Psoas muscle (tissue), 8 donors: Measurements from ENCODE around the gene VAV3. TPM values are rescaled to one million over a fixed set of nuclear protein-coding genes. Genes with fewer than 3 reads are reported as not detected.
"Not testable (repeated sequence)": the region's sequence is repeated elsewhere in the genome, so short reads cannot be mapped to it uniquely, and the experiment has no call there.

Experiments
- ATAC-seq, 4 donors: fragments of 200-7000 bp; cut with Tn5 transposase; one replicate each; pipeline ENCODE4 v1.9.1; 2020; ENCODE audit warnings: moderate library complexity in 3 of 4, mild to moderate bottlenecking in 2 of 4
- DNase-seq, 2 donors: peaks; one replicate each; pipeline ENCODE4 v3.0.0-alpha.2; 2020
- H3K27ac ChIP-seq: fragments of 200-600 bp; one replicate; pipeline ENCODE4 v1.8.0; 2022
- H3K27me3 ChIP-seq, 3 donors: fragments of 200-600 bp in 1 of 3; one replicate each; pipeline versions ENCODE4 v1.6.1 to v1.8.0; 2013 to 2022; ENCODE audit warnings: low read length in 2 of 3, mild to moderate bottlenecking in 2 of 3, moderate library complexity in 1 of 3; ENCODE audit not compliant: insufficient read depth in 3 of 3
- H3K36me3 ChIP-seq, 2 donors: fragments of 200-600 bp in 1 of 2; one replicate each; pipeline versions ENCODE4 v1.6.1 to v1.8.0; 2013 to 2022; ENCODE audit warnings: low read depth in 1 of 2, mild to moderate bottlenecking in 1 of 2, moderate library complexity in 1 of 2; ENCODE audit not compliant: insufficient read depth in 1 of 2
- H3K4me1 ChIP-seq: fragments of 200-600 bp; one replicate; pipeline ENCODE4 v1.8.0; 2022
- H3K4me3 ChIP-seq: fragments of 200-600 bp; one replicate; pipeline ENCODE4 v1.8.0; 2022; ENCODE audit warnings: mild to moderate bottlenecking
- H3K9me3 ChIP-seq: fragments of 200-600 bp; one replicate; pipeline ENCODE4 v1.8.0; 2022
- WGBS, 3 donors: extraction: QIAGEN DNeasy Blood & Tissue Kit; methylation state at CpG; one replicate each; pipeline versions ENCODE4 v1.1.6 to v1.1.7; 2013; 5-methylcytosine and 5-hydroxymethylcytosine counted together
- intact Hi-C, 2 donors: fragments of 100-400 bp; cut with DNase I; formaldehyde crosslinking; loops; one replicate each; pipeline versions ENCODE4 v1.11.0 to v1.14.2; 2022
- polyA plus RNA-seq, 3 donors: library from polyadenylated mRNA; stranded (reverse); fragments of 200-250 nt; gene quantifications; one replicate each; pipeline ENCODE4 v1.2.3, GENCODE V29; 2013
- total RNA-seq, 4 donors: library from RNA; stranded (reverse); fragmentation: NEBNext Ultra II Directional in 2 of 4; extraction: Animal tissue kit (Norgen Biotek cat#: 25700) in 2 of 4; gene quantifications; one replicate each; pipeline versions ENCODE4 v1.2.1 to v1.2.4, GENCODE V29; 2021 to 2023
- TF ChIP-seq, protein P1 (sequence below): fragments of 200-600 bp; IDR thresholded peaks from one replicate; pipeline ENCODE4 v1.8.0; 2022; ENCODE audit warnings: antibody characterized with exemption
- donor health status: healthy with polysubstance abuse.
- donor health status: DM: no; HTN: no; CAD: no; lungs with moderate emphysema.
- donor health status: Bipolar disorder and iron deficiency.
- donor health status: healthy.
- donor health status: DM: yes; HTN: yes; CAD: no.
- donor health status: DM: no; HTN: no; CAD: no.
- donor health status: DM: no; HTN: no; CAD: no.
- donor health status: DM: yes; HTN: yes; CAD: no.

Gene VAV3
- total and polyA plus RNA-seq, 7 donors: 0.28 to 1.7 (median 0.72) TPM

DNA sequence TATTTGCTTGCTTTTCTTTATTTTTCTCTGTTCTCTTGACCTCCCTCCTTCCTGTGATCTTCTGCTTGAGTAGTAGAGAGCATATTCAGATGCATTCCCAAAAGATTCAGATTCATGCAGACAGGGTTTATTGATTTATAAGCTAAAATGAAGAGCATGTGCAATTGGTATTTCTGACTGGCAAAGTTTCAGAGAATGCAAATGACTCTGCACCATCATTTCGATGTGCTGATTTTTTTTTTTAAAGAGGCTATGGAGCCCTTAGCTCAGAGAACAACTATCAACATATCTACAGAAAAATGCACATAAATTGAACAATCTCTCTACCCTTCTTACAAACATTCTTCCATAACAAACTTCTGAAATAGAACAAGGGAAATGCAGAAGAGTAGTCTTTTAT lies 312.0 kb downstream of the VAV3 start:
- 49 to 58% (median 50%) methylated on average over 1 of the region's 1 CpG for WGBS, 3 donors
- H3K27me3 ChIP-seq: no peaks in the 10 kb centered on the region
- H3K4me1 ChIP-seq: no peaks in the 10 kb centered on the region
- H3K4me3 ChIP-seq: no peak overlapping the region
- DNase-seq (no peak), ATAC-seq (no peak)
- H3K9me3 ChIP-seq: no peaks in the 10 kb centered on the region
- TF ChIP-seq, protein P1, sequence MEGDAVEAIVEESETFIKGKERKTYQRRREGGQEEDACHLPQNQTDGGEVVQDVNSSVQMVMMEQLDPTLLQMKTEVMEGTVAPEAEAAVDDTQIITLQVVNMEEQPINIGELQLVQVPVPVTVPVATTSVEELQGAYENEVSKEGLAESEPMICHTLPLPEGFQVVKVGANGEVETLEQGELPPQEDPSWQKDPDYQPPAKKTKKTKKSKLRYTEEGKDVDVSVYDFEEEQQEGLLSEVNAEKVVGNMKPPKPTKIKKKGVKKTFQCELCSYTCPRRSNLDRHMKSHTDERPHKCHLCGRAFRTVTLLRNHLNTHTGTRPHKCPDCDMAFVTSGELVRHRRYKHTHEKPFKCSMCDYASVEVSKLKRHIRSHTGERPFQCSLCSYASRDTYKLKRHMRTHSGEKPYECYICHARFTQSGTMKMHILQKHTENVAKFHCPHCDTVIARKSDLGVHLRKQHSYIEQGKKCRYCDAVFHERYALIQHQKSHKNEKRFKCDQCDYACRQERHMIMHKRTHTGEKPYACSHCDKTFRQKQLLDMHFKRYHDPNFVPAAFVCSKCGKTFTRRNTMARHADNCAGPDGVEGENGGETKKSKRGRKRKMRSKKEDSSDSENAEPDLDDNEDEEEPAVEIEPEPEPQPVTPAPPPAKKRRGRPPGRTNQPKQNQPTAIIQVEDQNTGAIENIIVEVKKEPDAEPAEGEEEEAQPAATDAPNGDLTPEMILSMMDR: no peak
- intact Hi-C loops: no loop called here
- no peaks in the 10 kb centered on the region for H3K36me3 ChIP-seq
- H3K27ac ChIP-seq: no peak overlapping the region

DNA sequence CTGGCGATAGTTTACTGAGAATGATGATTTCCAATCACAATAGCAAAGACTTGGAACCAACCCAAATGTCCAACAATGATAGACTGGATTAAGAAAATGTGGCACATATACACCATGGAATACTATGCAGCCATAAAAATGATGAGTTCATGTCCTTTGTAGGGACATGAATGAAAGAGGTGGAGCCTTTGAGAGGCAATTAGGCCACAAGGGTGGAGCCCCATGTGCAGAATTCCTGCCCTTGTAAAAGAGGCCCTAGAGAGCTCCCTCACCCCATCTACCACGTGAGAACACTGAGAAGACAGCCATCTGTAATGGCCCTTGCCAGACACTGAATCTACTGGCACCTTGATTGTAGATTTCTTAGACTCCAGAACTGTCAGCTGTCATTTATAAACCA lies 314.2 kb downstream of the VAV3 start:
- H3K4me3 ChIP-seq, H3K4me1 ChIP-seq, H3K9me3 ChIP-seq, H3K27me3 ChIP-seq, DNase-seq, intact Hi-C loops, H3K36me3 ChIP-seq, ATAC-seq, H3K27ac ChIP-seq: not testable (repeated sequence)
- 93 to 95% (median 95%) methylated on average over 2 of the region's 2 CpGs for WGBS, 3 donors

DNA sequence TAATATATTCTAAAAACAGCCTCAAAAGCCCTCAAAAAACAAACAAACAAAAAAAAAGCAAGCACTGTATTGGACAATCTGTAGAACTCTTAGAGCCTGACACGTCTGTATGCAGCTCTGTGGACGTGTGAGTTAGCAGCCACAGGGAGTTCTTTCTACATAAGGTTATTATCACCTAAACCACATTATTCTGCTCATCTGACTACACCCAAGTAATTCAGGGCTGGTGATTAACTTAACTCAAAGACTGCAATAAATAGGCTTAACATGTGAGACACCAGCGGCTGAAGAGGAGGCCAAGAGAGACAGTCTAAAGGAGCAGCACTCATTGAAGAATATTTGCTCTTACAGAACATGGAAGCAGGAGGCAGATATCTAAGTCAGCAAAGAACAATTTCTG lies 316.0 kb downstream of the VAV3 start:
- Histone ChIP-seq H3K27ac (no peak overlapping the region), H3K36me3 (no peaks in the 10 kb centered on the region), H3K4me3 (no peak overlapping the region), H3K27me3 (no peaks in the 10 kb centered on the region), H3K9me3 (no peaks in the 10 kb centered on the region), H3K4me1 (no peaks in the 10 kb centered on the region)
- ATAC-seq: no peak
- WGBS, 3 donors: 66 to 90% (median 80%) methylated on average over 3 of the region's 3 CpGs
- intact Hi-C loops: no loop called here
- DNase-seq: no peak
- TF ChIP-seq, protein P1: no peak

DNA sequence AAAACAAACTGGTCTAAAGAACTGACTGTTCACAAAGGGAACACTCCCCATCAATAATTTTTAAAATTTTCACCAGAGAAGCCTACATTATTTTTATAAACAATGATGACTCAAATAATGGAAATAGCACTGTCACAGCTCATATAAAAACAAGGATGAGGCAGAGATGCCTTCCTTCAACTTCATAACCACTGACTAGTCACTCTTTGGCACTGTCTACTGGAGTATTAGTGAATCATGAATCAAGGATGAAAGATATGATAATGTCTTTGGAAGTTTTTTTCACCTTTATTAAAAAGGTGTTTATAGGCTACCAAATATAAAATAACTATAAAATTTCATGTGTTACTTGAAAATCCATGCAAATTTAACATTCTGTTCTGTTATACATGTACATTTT lies 316.9 kb downstream of the VAV3 start:
- Histone ChIP-seq H3K4me3 (no peak overlapping the region), H3K4me1 (no peaks in the 10 kb centered on the region), H3K27me3 (no peaks in the 10 kb centered on the region), H3K27ac (no peak overlapping the region), H3K36me3 (no peaks in the 10 kb centered on the region), H3K9me3 (no peaks in the 10 kb centered on the region)
- DNase-seq: no peak
- TF ChIP-seq, protein P1: no peak
- ATAC-seq: no peak
- intact Hi-C loops: no loop called here

DNA sequence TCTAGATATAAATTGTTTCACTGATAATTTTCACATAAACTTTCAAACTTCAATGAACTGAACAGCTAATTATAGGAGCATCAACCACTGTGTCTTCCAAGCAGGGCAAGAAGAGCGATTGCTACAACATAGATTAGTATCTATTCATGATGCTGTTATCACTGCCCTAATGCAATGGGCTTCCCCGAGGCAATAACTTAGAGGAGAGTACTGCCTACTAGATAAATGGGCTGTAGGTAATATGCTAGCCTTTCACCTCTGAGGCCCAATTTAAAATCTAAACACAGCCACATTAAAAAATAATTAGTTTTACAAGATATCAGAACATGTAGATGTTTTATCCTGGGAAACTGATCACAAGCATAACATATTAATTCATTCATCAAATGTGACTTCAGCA lies 318.0 kb downstream of the VAV3 start:
- no peaks in the 10 kb centered on the region for H3K36me3 ChIP-seq
- no peak for DNase-seq
- H3K27me3 ChIP-seq: no peaks in the 10 kb centered on the region
- no peak for ATAC-seq
- no peaks in the 10 kb centered on the region for H3K9me3 ChIP-seq
- no peak overlapping the region for H3K4me3 ChIP-seq
- H3K4me1 ChIP-seq: no peaks in the 10 kb centered on the region
- TF ChIP-seq, protein P1: no peak
- intact Hi-C loops: no loop called here
- no peak overlapping the region for H3K27ac ChIP-seq
- 93 to 94% (median 94%) methylated on average over 2 of the region's 2 CpGs for whole genome bisulfite sequencing, 3 donors
